Vagina (tissue), 2 donors: ENCODE measurements around the gene ATRIP. TPM values are rescaled to one million over a fixed set of nuclear protein-coding genes. Genes with fewer than 3 reads are reported as not detected.
"Not testable (repeated sequence)": the region's sequence is repeated elsewhere in the genome, so short reads cannot be mapped to it uniquely, and the experiment has no call there.

Experiments
- DNase-seq, 2 donors: peaks; one replicate each; pipeline ENCODE4 v3.0.0-alpha.2; 2017; ENCODE audit errors: extremely low spot score in 2 of 2
- H3K27ac ChIP-seq: fragments of 200-600 bp; sonication (generic); one replicate; pipeline ENCODE4 v1.5.1; 2019
- H3K27me3 ChIP-seq: fragments of 200-600 bp; sonication (generic); one replicate; pipeline ENCODE4 v1.5.1; 2019
- H3K36me3 ChIP-seq, 2 donors: fragments of 200-600 bp; sonication (generic); one replicate each; pipeline ENCODE4 v1.5.1; 2017 to 2019
- H3K4me1 ChIP-seq: fragments of 200-600 bp; sonication (generic); one replicate; pipeline ENCODE4 v1.5.1; 2019
- H3K4me3 ChIP-seq, 2 donors: fragments of 200-600 bp; sonication (generic); 1 replicate in 1 of 2; 2 replicates in 1 of 2; pipeline ENCODE4 v1.5.1; 2016 to 2019
- H3K9me3 ChIP-seq: fragments of 200-600 bp; sonication (generic); one replicate; pipeline ENCODE4 v1.5.1; 2019
- POLR2A ChIP-seq, 2 donors: fragments of 450-650 bp; IDR thresholded peaks; one replicate each; pipeline ENCODE4 v1.6.1; 2017; ENCODE audit warnings: antibody characterized with exemption in 2 of 2, mild to moderate bottlenecking in 2 of 2, moderate library complexity in 2 of 2
- POLR2AphosphoS5 ChIP-seq, 2 donors: sonication (generic); formaldehyde crosslinking; IDR thresholded peaks; one replicate each; pipeline ENCODE4 v1.9.0; 2017; ENCODE audit warnings: antibody characterized with exemption in 2 of 2, mild to moderate bottlenecking in 2 of 2, low read depth in 1 of 2; ENCODE audit not compliant: insufficient read depth in 1 of 2
- intact Hi-C: fragments of 100-400 bp; cut with DNase I; formaldehyde crosslinking; loops from one replicate; pipeline ENCODE4 v1.15.1; 2023
- total RNA-seq: library from RNA; depleted of rRNA; stranded (reverse); fragments of >200 nt; gene quantifications from one replicate; pipeline ENCODE4 v1.2.3, GENCODE V29; 2016
- TF ChIP-seq, protein P1 (sequence below), 3 experiments: fragments of 450-650 bp in 2 of 3; fragments of 200-600 bp in 1 of 3; sonication (generic) in 1 of 3; IDR thresholded peaks; one replicate each; pipeline ENCODE4 v1.5.1; 2017 to 2019; ENCODE audit warnings: antibody characterized with exemption in 3 of 3, mild to moderate bottlenecking in 2 of 3, moderate library complexity in 2 of 3

Gene ATRIP
- total RNA-seq, 1 donor from 2014 or later: 13.8 TPM

DNA sequence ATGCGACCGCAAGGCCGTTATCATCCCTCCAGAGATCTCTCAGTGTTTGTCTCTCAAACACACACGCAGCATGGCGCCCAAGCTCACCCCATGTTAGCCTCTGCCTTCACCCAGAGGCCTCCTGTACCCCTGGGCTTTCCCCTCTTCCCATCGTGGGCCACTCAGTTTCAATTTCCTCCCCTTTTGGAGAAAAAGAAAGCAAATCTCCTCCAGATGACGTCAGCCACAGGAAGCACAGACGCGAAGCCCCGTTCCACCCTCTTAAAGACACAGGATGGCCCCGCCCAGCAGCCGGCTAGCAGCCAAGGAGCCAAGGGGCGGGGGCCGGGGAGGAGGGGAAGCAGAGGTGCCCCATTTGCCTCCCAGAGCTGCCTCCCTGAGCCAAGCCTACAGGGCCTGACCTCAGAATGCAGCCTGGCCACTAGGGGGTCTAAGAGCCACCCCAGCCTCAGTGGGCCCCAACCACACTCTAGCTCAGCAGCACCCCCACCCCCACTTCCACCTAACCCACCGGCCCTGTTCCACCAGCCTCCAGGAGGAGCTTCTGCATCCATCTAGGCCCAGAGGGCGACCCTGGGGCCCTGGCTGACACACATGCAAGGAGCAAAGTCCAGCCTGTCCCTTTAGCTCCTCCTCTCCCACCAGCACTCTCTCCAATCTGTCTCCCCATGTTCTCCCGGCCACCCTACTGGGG, 26.5 kb downstream of the ATRIP start:
- intact Hi-C loops: no loop called here
- DNase-seq: peak in 1 of 2 donors; percentile 93
- Histone ChIP-seq H3K4me3 (peak overlapping the region; percentile 59 to 78), H3K27me3 (no peaks in the 10 kb centered on the region), H3K36me3 (peaks cover 0 to 16% of the 10 kb centered on the region in 2 donors), H3K4me1 (peaks cover 56% of the 10 kb centered on the region), H3K9me3 (no peaks in the 10 kb centered on the region), H3K27ac (peak overlapping the region; percentile 99)
- TF ChIP-seq POLR2A (IDR thresholded peaks at IDR 0.05): peak in 1 of 2 donors; percentile 80
- TF ChIP-seq, protein P1, sequence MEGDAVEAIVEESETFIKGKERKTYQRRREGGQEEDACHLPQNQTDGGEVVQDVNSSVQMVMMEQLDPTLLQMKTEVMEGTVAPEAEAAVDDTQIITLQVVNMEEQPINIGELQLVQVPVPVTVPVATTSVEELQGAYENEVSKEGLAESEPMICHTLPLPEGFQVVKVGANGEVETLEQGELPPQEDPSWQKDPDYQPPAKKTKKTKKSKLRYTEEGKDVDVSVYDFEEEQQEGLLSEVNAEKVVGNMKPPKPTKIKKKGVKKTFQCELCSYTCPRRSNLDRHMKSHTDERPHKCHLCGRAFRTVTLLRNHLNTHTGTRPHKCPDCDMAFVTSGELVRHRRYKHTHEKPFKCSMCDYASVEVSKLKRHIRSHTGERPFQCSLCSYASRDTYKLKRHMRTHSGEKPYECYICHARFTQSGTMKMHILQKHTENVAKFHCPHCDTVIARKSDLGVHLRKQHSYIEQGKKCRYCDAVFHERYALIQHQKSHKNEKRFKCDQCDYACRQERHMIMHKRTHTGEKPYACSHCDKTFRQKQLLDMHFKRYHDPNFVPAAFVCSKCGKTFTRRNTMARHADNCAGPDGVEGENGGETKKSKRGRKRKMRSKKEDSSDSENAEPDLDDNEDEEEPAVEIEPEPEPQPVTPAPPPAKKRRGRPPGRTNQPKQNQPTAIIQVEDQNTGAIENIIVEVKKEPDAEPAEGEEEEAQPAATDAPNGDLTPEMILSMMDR (IDR thresholded peaks at IDR 0.05): peak in 2 of 3 experiments; percentile 37 to 48
- TF ChIP-seq POLR2AphosphoS5 (IDR thresholded peaks at IDR 0.05; ENCODE audit: insufficient read depth in 1 of 2, low read depth in 1 of 2): peak; percentile 91 to 93

DNA sequence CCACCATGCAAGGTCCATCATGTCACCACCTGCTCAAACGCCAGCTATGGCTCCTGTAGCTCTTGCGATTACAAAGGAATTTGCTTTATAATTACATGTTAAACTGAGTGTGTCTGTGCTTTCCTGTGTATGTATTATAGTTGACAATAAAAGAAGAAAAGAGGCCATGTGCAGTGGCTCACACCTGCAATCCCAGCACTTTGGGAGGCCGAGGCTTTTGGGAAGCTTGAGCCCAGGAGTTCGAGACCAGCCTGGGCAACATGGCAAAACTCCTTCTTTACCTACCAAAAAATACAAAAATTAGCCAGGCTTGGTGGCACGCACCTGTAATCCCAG, 27.0 kb downstream of the ATRIP start:
- Histone ChIP-seq H3K4me3 (peak overlapping the region in 1 of 2 donors; percentile 78), H3K4me1 (peaks cover 50% of the 10 kb centered on the region), H3K27ac (peak overlapping the region; percentile 99), H3K9me3 (no peaks in the 10 kb centered on the region), H3K36me3 (peaks cover 0 to 11% of the 10 kb centered on the region in 2 donors), H3K27me3 (no peaks in the 10 kb centered on the region)
- TF ChIP-seq, protein P1 (IDR thresholded peaks at IDR 0.05): no peak
- no peak for TF ChIP-seq POLR2A (IDR thresholded peaks at IDR 0.05)
- TF ChIP-seq POLR2AphosphoS5 (IDR thresholded peaks at IDR 0.05; ENCODE audit: insufficient read depth in 1 of 2, low read depth in 1 of 2): no peak
- DNase-seq: no peak
- intact Hi-C loops: no loop called here

DNA sequence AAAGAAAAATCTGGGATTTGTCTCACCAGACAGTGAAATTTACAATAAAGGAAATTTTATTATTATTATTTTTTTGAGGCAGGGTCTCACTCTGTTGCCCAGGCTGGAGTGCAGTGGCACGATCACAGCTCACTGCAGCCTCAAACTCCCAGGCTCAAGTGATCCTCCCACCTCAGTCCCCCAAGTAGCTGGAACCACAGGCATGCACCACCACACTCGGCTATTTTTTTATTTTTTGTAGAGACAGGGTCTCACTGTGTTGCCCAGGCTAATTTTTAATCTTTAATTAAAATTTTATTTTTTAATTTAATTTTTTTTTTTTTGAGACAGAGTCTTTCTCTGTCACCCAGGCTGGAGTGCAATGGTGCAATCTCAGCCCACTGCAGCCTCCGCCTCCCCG, 27.5 kb downstream of the ATRIP start:
- intact Hi-C loops, H3K9me3 ChIP-seq, H3K27me3 ChIP-seq, H3K4me3 ChIP-seq, DNase-seq, H3K36me3 ChIP-seq: not testable (repeated sequence)
- Histone ChIP-seq H3K27ac (peak overlapping the region; percentile 99), H3K4me1 (peaks cover 46% of the 10 kb centered on the region)

DNA sequence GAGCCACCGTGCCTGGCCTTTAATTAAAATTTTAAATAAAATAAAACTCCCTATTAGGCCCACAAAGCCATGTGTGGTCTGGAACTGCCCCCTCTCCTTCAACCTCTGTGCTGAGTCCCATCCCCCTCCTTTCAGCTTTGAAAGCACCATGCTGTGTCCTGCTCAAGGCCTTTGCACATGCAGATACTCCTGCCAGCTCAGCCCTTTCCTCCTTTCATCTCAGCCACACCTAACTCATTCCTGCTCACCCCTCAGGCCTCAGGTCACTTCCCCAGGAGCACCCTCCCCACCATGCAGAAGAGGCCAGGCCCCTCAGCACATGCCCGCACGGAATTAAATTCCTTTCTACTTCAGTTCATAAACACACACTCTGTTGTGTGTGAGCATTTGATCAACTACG, 28.1 kb downstream of the ATRIP start:
- Histone ChIP-seq H3K4me1 (peaks cover 40% of the 10 kb centered on the region), H3K36me3 (peaks cover 0 to under 1% of the 10 kb centered on the region in 2 donors), H3K27ac (no peak overlapping the region), H3K4me3 (no peak overlapping the region), H3K27me3 (no peaks in the 10 kb centered on the region), H3K9me3 (no peaks in the 10 kb centered on the region)
- no peak for DNase-seq
- intact Hi-C loops: no loop called here
- TF ChIP-seq, protein P1 (IDR thresholded peaks at IDR 0.05): no peak
- no peak for TF ChIP-seq POLR2A (IDR thresholded peaks at IDR 0.05)
- TF ChIP-seq POLR2AphosphoS5 (IDR thresholded peaks at IDR 0.05; ENCODE audit: insufficient read depth in 1 of 2, low read depth in 1 of 2): no peak

DNA sequence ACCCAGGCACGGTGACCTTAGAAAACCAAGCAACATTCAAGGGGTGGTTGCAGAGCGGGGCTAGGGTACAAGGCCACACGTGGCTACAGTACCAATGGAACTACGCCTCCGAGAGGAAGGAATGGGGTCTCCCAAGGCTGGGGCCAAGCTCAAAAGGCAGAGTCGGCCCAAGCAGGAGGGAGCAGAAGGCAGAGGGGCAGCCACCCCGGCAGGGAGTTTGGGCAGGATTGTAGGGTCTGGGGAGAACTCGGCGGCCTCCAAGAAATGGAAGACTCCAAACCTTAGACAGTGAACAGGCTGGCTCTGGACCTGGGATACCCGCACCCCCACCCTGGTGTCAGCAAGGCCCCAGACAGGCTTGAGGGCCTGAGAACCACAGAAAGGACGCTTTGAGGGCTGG, 28.7 kb downstream of the ATRIP start:
- H3K27me3 ChIP-seq: no peaks in the 10 kb centered on the region

More for the DNA sequence above, 28.7 kb downstream of the ATRIP start:
- no peak overlapping the region for H3K27ac ChIP-seq
- H3K36me3 ChIP-seq: no peaks in the 10 kb centered on the region
- no peak overlapping the region for H3K4me3 ChIP-seq
- TF ChIP-seq, protein P1 (IDR thresholded peaks at IDR 0.05): no peak
- TF ChIP-seq POLR2AphosphoS5 (IDR thresholded peaks at IDR 0.05; ENCODE audit: insufficient read depth in 1 of 2, low read depth in 1 of 2): no peak
- TF ChIP-seq POLR2A (IDR thresholded peaks at IDR 0.05): no peak
- intact Hi-C loops: no loop called here
- DNase-seq: no peak
- no peaks in the 10 kb centered on the region for H3K9me3 ChIP-seq
- H3K4me1 ChIP-seq: peaks cover 34% of the 10 kb centered on the region
